HepG2 (cell line): Measurements from ENCODE around the gene ACTA2. TPM values are rescaled to one million over a fixed set of nuclear protein-coding genes. Genes with fewer than 3 reads are reported as not detected.

Experiments used
- ATAC-seq: fragments of 200-7000 bp; cut with Tn5 transposase; 3 replicates; pipeline ENCODE4 v1.9.1; 2020; ENCODE audit warnings: mild to moderate bottlenecking, moderate library complexity
- BruUV-seq: library from RNA; stranded (reverse); fragments of 400-500 nt; replicated peaks from 2 replicates; lab custom pipeline; 2021; lab: Mats Ljungman, UMichigan
- CTCF ChIA-PET: fragments of 300-600 bp; formaldehyde crosslinking; extraction: SDS; loops from one replicate; lab custom pipeline; 2021; ENCODE audit warnings: low total read pairs, inconsistent platforms, low intra/inter-chr PET ratio; lab: Yijun Ruan, JAX
- POLR2A ChIA-PET: fragments of 350-600 bp; sonication (Branson Sonifier 250); formaldehyde crosslinking; loops from one replicate; lab custom pipeline; 2020; ENCODE audit warnings: antibody characterized with exemption, inconsistent platforms; lab: Yijun Ruan, JAX
- DNase-seq: peaks from one replicate; pipeline ENCODE4 v3.0.0-alpha.2; 2015; ENCODE audit warnings: low spot score
- FAIRE-seq: peaks from 3 replicates; lab custom pipeline; 2011; peaks lifted over from hg19 to GRCh38; lab: Jason Lieb, UNC
- H2AFZ ChIP-seq: one replicate; pipeline ENCODE4 v1.6.1; 2011; ENCODE audit warnings: low read length, inconsistent platforms
- H3K27ac ChIP-seq: fragments of 300-600 bp; 3 replicates; pipeline ENCODE4 v1.8.0; 2011; ENCODE audit warnings: mixed run types, mild to moderate bottlenecking, mixed read lengths, low read length, inconsistent platforms; ENCODE audit not compliant: insufficient read depth; ENCODE audit errors: extremely low read length
- H3K27me3 ChIP-seq, 2 experiments: fragments of 200-600 bp in 1 of 2; 2 replicates in 1 of 2; 3 replicates in 1 of 2; pipeline versions ENCODE4 v1.6.0 to v1.8.0; 2011; ENCODE audit warnings: low read length in 2 of 2, mild to moderate bottlenecking in 2 of 2, moderate library complexity in 2 of 2, inconsistent platforms in 1 of 2; ENCODE audit not compliant: insufficient read depth in 2 of 2, control insufficient read depth in 1 of 2
- H3K36me3 ChIP-seq, 2 experiments: fragments of 200-600 bp in 1 of 2; replicated peaks in 1 of 2; 2 replicates in 1 of 2; 3 replicates in 1 of 2; pipeline versions ENCODE4 v1.5.1 to v1.8.0; 2011; ENCODE audit warnings: low read length in 2 of 2, inconsistent platforms in 1 of 2; ENCODE audit not compliant: insufficient read depth in 2 of 2, control insufficient read depth in 1 of 2
- H3K4me1 ChIP-seq: 2 replicates; pipeline ENCODE4 v1.5.1; 2012; ENCODE audit warnings: low read length, inconsistent platforms; ENCODE audit not compliant: insufficient read depth
- H3K4me2 ChIP-seq: 2 replicates; pipeline ENCODE4 v1.6.0; 2011; ENCODE audit warnings: low read depth, low read length, inconsistent platforms
- H3K4me3 ChIP-seq, 3 experiments: fragments of 200-600 bp in 1 of 3; sonication (generic), shearing (Covaris generic) in 1 of 3; replicated peaks in 1 of 3; 2 replicates each; pipeline ENCODE4 v1.5.1; 2011 to 2016; ENCODE audit warnings: low read length in 3 of 3, inconsistent platforms in 2 of 3, low read depth in 2 of 3, mild to moderate bottlenecking in 2 of 3, control low read depth in 1 of 3, mixed read lengths in 1 of 3; ENCODE audit not compliant: insufficient read depth in 1 of 3
- H3K79me2 ChIP-seq: one replicate; pipeline ENCODE4 v1.6.1; 2011; ENCODE audit warnings: low read length, inconsistent platforms; ENCODE audit not compliant: insufficient read depth
- H3K9ac ChIP-seq: 2 replicates; pipeline ENCODE4 v1.6.0; 2011; ENCODE audit warnings: mild to moderate bottlenecking, low read depth, low read length, inconsistent platforms; ENCODE audit not compliant: insufficient read depth
- H3K9me3 ChIP-seq: 2 replicates; pipeline ENCODE4 v1.5.1; 2012; ENCODE audit warnings: mild to moderate bottlenecking, low read length
- H4K20me1 ChIP-seq: 2 replicates; pipeline ENCODE4 v1.6.0; 2011; ENCODE audit warnings: inconsistent platforms, mild to moderate bottlenecking, low read length, moderate library complexity; ENCODE audit not compliant: insufficient read depth
- SNAPC2 ChIP-seq: sonication (generic); formaldehyde crosslinking; IDR thresholded peaks from 2 replicates; pipeline ENCODE4 v1.8.1; 2022; ENCODE audit warnings: mild to moderate bottlenecking, missing genetic modification reagents
- TBL1XR1 ChIP-seq: fragments of 150-350 bp; IDR thresholded peaks from 2 replicates; pipeline ENCODE4 v1.6.1; 2014; ENCODE audit warnings: borderline replicate concordance, low read length; ENCODE audit not compliant: partially characterized antibody
- ZFYVE20 ChIP-seq: sonication (generic); formaldehyde crosslinking; IDR thresholded peaks from 2 replicates; pipeline ENCODE4 v1.8.0; 2023; ENCODE audit warnings: low read depth, mild to moderate bottlenecking, moderate library complexity, missing genetic modification reagents, borderline replicate concordance
- ZNF12 ChIP-seq: sonication (generic); formaldehyde crosslinking; IDR thresholded peaks from 2 replicates; pipeline ENCODE4 v1.5.0; 2020; ENCODE audit warnings: missing genetic modification reagents
- ZNF329 ChIP-seq: sonication (generic); formaldehyde crosslinking; IDR thresholded peaks from 2 replicates; pipeline ENCODE4 v1.9.0; 2021; ENCODE audit warnings: low read depth, mild to moderate bottlenecking, missing genetic modification reagents
- ZNF549 ChIP-seq: sonication (generic); formaldehyde crosslinking; IDR thresholded peaks from 2 replicates; pipeline ENCODE4 v1.5.0; 2020; ENCODE audit warnings: missing genetic modification reagents
- ZNF670 ChIP-seq: sonication (generic); formaldehyde crosslinking; IDR thresholded peaks from 2 replicates; pipeline ENCODE4 v1.8.0; 2022; ENCODE audit warnings: mild to moderate bottlenecking, missing genetic modification reagents, borderline replicate concordance
- WGBS: methylation state at CpG from one replicate; pipeline ENCODE4 v1.1.6; 2017; ENCODE audit warnings: low lambda C conversion rate; 5-methylcytosine and 5-hydroxymethylcytosine counted together
- in situ Hi-C: cut with HindIII; loops from 2 replicates; pipeline ENCODE4 v1.10.0; 2017; ENCODE audit warnings: low pct_unique_long_range_greater_than_20kb; ENCODE audit not compliant: extremely low pct_ligation_motif_present
- intact Hi-C: fragments of 100-400 bp; cut with micrococcal nuclease; formaldehyde crosslinking; loops from one replicate; pipeline ENCODE4 v1.10.0; 2022; ENCODE audit not compliant: unreplicated experiment
- polyA plus RNA-seq, 8 experiments: library from polyadenylated mRNA; depleted of rRNA in 3 of 8; stranded (reverse) in 7 of 8; unstranded in 1 of 8; fragments of >200 nt; fragmentation: Illumina TruSeq in 4 of 8; extraction: Trizol in 4 of 8; gene quantifications; 2 replicates each; pipeline versions ENCODE4 v1.2.1 to v1.2.3, GENCODE V29; 2011 to 2016; ENCODE audit warnings: low read depth in 4 of 8, missing spikeins in 1 of 8, mixed read lengths in 1 of 8; ENCODE audit not compliant: insufficient read depth in 1 of 8
- total RNA-seq, 5 experiments: library from RNA; depleted of rRNA; stranded (reverse); fragments of >200 nt; fragmentation: Illumina TruSeq; extraction: Trizol; gene quantifications; 2 replicates each; pipeline ENCODE4 v1.2.3, GENCODE V29; 2016; ENCODE audit warnings: low read depth in 1 of 5
- TF ChIP-seq, protein P1 (sequence below): sonication (generic); formaldehyde crosslinking; IDR thresholded peaks from 2 replicates; pipeline ENCODE4 v1.5.1; 2020; ENCODE audit warnings: missing genetic modification reagents, mild to moderate bottlenecking, borderline replicate concordance
- TF ChIP-seq, protein P2 (sequence below): sonication (generic); formaldehyde crosslinking; IDR thresholded peaks from 2 replicates; pipeline ENCODE4 v1.5.0; 2020; ENCODE audit warnings: missing genetic modification reagents, mild to moderate bottlenecking, borderline replicate concordance

The ACTA2 gene
- total and polyA plus RNA-seq, 2 of the 13 experiments (the other 11 are each of a cell fraction or from before 2014, with no cell fraction given): 21.8 to 59.9 TPM

DNA sequence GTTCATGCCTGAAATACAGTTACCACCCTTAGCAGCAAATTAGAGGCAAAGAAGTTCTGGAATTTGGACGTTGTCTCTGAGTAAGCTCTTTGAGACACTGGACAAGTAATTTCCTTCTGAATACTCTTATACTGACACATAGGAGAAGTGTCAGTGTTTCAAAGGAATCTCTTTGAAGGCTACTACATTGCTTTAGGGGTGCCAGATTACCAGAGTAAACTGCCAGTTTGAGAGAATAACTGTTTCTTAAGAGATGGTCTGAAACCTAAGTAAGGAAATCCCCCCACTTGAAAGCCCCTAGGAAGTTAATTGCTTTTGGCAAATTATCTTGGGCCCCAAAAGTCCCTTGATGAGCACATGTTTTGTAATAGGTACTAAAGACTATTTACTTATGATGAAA is 41.4 kb upstream of the ACTA2 start:
- POLR2A ChIA-PET: no interaction called here
- 71% methylated on average over 1 of the region's 1 CpG for WGBS
- Histone ChIP-seq H3K36me3 (no peaks in the 10 kb centered on the region), H3K4me3 (no peak overlapping the region), H3K4me1 (peaks cover 32% of the 10 kb centered on the region), H3K9ac (no peak overlapping the region), H2AFZ (no peak overlapping the region), H4K20me1 (no peaks in the 10 kb centered on the region; the same call in 1 of the 2 replicates), H3K4me2 (no peak overlapping the region), H3K9me3 (no peaks in the 10 kb centered on the region), H3K79me2 (peaks cover 32% of the 10 kb centered on the region), H3K27me3 (no peaks in the 10 kb centered on the region; a peak in 1 of 5 replicates), H3K27ac (no peak overlapping the region)
- DNase-seq (no peak), FAIRE-seq (no peak), ATAC-seq (no peak)
- intact Hi-C loops: no loop called here
- in situ Hi-C loops: no loop called here
- CTCF ChIA-PET: no interaction called here
- TF ChIP-seq, protein P1, sequence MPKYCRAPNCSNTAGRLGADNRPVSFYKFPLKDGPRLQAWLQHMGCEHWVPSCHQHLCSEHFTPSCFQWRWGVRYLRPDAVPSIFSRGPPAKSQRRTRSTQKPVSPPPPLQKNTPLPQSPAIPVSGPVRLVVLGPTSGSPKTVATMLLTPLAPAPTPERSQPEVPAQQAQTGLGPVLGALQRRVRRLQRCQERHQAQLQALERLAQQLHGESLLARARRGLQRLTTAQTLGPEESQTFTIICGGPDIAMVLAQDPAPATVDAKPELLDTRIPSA (CRISPR knock-in tag): no peak
- TF ChIP-seq ZNF12 (CRISPR knock-in tag) (no peak), TBL1XR1 (no peak), ZNF549 (CRISPR knock-in tag) (no peak), ZNF670 (no peak), SNAPC2 (no peak), ZFYVE20 (no peak), ZNF329 (CRISPR knock-in tag) (no peak)
- TF ChIP-seq, protein P2, sequence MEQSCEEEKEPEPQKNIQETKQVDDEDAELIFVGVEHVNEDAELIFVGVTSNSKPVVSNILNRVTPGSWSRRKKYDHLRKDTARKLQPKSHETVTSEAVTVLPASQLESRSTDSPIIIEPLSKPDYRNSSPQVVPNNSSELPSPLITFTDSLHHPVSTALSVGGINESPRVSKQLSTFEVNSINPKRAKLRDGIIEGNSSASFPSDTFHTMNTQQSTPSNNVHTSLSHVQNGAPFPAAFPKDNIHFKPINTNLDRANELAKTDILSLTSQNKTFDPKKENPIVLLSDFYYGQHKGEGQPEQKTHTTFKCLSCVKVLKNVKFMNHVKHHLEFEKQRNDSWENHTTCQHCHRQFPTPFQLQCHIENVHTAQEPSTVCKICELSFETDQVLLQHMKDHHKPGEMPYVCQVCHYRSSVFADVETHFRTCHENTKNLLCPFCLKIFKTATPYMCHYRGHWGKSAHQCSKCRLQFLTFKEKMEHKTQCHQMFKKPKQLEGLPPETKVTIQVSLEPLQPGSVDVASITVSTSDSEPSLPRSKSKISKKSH: no peak
- BruUV-seq: no TSS peak
